Esophagus squamous epithelium (tissue), 4 donors: ENCODE results near the gene ABAT.

Experiments used
- POLR2A ChIP-seq, 4 donors: fragments of 450-650 bp; IDR thresholded peaks; one replicate each; pipeline ENCODE4 v1.6.1; 2017; ENCODE audit warnings: antibody characterized with exemption in 4 of 4, mild to moderate bottlenecking in 4 of 4, moderate library complexity in 3 of 4
- TF ChIP-seq, protein P1 (sequence below), 6 experiments: fragments of 450-650 bp in 4 of 6; fragments of 200-600 bp in 2 of 6; sonication (generic) in 2 of 6; IDR thresholded peaks; one replicate each; pipeline ENCODE4 v1.5.1; 2016 to 2019; ENCODE audit warnings: antibody characterized with exemption in 6 of 6, mild to moderate bottlenecking in 4 of 6, moderate library complexity in 4 of 6

- TF ChIP-seq, protein P1, sequence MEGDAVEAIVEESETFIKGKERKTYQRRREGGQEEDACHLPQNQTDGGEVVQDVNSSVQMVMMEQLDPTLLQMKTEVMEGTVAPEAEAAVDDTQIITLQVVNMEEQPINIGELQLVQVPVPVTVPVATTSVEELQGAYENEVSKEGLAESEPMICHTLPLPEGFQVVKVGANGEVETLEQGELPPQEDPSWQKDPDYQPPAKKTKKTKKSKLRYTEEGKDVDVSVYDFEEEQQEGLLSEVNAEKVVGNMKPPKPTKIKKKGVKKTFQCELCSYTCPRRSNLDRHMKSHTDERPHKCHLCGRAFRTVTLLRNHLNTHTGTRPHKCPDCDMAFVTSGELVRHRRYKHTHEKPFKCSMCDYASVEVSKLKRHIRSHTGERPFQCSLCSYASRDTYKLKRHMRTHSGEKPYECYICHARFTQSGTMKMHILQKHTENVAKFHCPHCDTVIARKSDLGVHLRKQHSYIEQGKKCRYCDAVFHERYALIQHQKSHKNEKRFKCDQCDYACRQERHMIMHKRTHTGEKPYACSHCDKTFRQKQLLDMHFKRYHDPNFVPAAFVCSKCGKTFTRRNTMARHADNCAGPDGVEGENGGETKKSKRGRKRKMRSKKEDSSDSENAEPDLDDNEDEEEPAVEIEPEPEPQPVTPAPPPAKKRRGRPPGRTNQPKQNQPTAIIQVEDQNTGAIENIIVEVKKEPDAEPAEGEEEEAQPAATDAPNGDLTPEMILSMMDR (IDR thresholded peaks at IDR 0.05) = no peak
- no peak for TF ChIP-seq POLR2A (IDR thresholded peaks at IDR 0.05)
Observed at GRCh38 chr16:8686879-8687278, 12.5 kb downstream of the ABAT start.
